ENCODE measurements around the gene CORO1C.
A peak's percentile ranks its signal among the peaks of the same experiment; 100 is the strongest.

The CORO1C gene

DNA sequence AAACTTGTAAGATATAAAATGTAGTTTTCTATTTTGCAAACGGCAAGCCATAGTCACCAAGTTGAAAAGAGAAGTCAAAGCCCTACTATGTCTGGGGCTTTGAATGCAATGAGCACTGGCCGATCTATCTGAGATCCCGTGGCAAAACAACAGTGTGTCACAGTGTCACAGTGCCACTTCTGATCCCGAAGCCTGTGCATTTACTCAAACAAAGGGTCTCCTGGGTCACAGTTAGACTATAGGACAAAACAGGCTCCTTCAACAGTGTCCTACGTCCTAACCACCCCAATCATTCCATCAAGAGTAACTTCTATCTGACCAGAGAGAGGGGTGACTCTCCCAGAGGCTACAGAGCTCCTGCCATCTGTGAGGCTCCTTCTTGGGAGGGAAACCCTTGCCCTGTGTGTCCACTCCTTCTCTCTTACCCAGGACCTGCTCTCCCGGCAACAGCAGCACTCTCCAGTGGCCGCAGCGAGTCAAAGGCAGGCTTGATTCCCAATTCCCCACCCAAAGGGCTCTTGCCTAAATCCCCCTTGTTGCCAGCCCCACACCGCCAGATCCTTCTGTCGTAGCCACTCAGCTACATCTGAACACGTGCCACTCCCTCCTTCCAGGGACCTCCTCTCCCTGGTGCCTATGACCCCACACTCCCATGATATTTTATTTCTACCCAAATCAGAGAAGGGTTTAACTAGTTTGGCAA lies 83.6 kb downstream of the CORO1C start:
- no peak for DNase-seq (ENCODE audit: low read depth)

DNA sequence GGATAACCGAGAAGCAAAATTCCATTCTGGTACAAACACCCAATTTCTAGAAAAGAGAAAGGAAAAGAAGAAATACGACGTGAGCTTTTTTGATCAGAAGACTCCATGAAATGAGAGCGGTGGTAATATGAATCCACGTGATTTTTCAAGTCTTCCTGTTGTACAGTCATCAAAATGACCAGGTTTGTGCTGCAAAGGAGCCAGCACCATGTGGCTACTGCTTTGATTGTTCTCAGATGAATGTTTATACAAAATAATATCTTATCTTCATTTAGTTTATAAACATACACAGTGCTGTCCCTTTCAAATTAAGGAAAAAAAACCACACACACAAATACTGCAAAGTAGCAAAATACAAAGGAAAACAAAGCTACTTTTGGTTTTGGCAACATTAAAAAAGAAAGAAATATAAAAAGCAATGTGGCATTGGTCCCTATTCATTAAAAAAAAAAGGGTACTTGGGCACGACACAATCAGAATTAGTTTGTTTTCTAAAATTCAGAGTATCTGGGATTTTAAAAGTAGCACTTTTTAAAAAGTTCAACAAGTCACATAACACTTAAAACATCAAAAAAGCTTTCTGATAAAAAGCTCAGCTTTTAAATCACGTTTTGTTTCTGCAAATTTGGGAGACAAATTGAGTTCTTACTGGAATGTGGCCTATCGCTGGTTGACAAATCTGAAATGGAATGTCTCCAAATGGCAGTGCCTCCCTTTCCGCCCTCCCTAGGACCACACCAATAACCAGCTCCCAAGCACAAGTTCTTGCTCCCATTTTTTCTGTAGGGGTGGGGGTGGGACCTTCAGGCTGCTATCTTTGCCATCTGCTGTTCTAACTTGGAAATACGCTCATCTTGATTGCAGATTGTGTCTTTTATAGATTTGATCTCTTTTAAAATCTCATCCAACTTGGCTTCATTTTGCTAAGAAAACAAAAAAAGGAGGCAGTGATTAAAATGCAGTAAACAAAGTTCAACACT lies 84.4 kb downstream of the CORO1C start:
- no peak for DNase-seq (ENCODE audit: low read depth)

DNA sequence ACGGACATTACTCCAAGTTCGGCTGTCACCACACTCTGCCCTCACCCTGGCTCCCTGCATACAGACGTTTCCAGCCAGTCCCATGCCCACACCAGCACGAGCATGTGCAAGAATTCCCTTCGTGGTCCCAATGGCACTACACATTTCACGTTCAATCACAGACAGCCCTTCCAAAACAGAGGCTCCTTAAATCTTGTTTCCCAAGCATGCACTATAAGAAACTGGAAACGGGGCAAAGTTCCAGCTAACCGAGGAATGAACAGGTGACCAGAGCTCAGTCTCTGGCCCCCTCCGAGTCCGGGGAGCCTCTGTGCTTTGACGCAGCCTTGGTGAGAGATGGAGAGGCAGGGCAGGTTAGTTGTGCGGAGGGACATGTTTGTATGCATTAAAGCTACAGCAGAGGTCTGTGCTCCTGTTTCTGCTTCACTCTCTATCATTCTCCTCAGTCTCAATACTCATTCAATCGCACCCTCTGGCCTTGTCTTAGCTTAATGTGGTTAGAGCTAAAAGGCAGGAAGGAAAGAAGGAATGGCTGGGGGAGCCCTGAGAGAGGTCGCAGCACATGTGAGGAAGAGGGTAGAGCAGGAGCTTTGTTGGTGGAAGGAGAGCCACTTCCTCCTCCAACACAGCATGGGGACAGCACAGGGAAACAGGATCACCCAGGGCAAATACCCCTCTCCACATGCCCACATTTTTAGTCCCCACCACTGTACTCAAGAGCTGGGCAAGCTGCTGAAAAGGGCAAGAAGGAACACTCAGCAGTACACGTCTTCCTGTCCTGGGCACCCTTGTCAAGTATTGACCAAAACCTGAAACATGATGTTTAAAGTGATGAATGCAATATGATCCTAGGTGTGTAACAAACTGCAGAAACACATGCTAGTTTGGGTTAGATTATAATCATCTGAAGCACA lies 85.4 kb downstream of the CORO1C start:
- no peak for DNase-seq (ENCODE audit: low read depth)

DNA sequence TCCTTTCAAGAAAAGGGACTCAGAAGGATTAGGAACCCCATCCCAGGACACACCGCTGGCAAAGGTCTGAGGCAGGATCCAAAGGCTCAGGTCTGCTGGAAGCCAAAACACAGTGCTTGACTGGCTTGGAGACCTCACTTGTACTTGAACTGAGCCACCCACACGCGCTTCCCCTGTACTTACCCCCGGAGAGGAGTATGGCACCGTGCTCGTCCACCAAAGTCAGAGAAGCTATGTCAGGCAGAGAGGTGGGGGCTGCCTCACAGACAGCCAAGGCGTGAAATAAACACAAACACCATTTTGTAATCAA lies 86.6 kb downstream of the CORO1C start:
- no peak for DNase-seq (ENCODE audit: low read depth)

GRCh38 chr12:108643941-108644810 lies 87.1 kb downstream of the CORO1C start:
- peak; percentile 64 for DNase-seq (ENCODE audit: low read depth)

DNA sequence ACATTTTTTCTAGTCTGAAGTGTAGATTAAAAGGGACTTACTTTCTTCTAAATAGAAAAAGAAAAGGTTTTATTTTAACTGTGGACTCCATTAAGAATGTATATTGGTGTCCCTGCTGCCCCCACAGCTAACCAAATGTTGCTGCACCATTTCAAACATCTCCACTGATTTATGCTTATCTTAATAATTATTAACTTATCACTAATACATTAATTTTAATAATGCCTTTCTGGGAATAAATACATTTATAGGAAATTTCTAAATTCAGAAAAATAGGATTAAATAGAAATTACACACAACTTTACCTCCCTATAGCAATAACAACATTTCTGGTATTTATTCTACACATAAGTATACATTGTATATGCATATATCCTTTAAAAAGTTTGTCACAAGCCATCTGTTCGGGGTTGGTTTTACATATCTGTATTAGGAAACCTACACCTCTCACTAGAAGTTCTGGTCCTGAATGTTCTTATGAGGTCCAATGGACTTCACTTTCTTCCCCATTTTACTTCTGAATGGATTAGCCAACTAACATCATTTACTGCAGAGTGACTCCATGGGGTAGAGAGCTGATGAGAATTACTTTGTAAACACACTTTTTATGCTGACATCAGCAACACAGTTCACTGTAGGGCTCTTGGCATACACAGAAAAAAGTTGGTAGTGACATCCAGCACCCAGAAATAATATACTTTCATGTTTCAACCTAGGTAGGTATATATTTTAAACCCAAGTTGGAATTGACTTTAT lies 88.2 kb downstream of the CORO1C start:
- no peak for DNase-seq (ENCODE audit: low read depth)

- no peak for DNase-seq (ENCODE audit: low read depth)
Measured at GRCh38 chr12:108642269-108642870, 88.9 kb downstream of the CORO1C start.

GRCh38 chr12:108641446-108642268 lies 89.7 kb downstream of the CORO1C start:
- DNase-seq (ENCODE audit: low read depth): no peak

- DNase-seq (ENCODE audit: low read depth): no peak
Measured at GRCh38 chr12:108640802-108641445, 90.4 kb downstream of the CORO1C start.

GRCh38 chr12:108638997-108639822 lies 92.1 kb downstream of the CORO1C start:
- DNase-seq (ENCODE audit: low read depth): no peak

- DNase-seq (ENCODE audit: low read depth): no peak
Measured at GRCh38 chr12:108638141-108638827, 93.0 kb downstream of the CORO1C start.

GRCh38 chr12:108637222-108637971 lies 93.9 kb downstream of the CORO1C start:
- DNase-seq (ENCODE audit: low read depth): no peak

GRCh38 chr12:108635997-108636808 lies 95.1 kb downstream of the CORO1C start:
- no peak for DNase-seq (ENCODE audit: low read depth)

- no peak for DNase-seq (ENCODE audit: low read depth)
Measured at GRCh38 chr12:108635201-108635996, 95.9 kb downstream of the CORO1C start.

DNA sequence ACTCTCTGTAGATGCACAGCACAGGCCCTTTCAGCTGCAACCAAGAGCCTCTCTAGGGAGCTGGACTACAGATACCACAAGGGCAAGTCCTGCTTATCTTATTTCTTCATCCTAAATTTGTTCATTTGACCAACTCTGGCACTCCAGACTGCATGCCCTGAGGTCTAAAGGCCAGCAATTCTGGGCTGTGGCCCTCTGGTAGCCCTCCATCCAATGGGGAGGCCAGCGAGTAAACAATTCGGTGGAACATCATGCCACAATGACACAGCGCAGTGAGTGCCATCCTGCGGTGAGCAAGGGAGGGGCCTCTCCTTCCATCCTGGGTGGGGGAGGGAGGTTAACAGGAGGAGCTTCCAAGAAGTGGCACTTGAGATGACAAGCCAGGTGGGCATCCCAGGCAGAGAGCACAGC lies 97.0 kb downstream of the CORO1C start:
- DNase-seq (ENCODE audit: low read depth): no peak
